GM21737 (cell line): ENCODE data around the gene IRF2BP2.

ENCODE experiments used
- ATAC-seq: cut with Tn5 transposase; IDR thresholded peaks from one replicate; pipeline ENCODE4 v1.9.1; 2021; ENCODE audit warnings: mild to moderate bottlenecking, moderate library complexity; ENCODE audit not compliant: unreplicated experiment

The IRF2BP2 gene

DNA sequence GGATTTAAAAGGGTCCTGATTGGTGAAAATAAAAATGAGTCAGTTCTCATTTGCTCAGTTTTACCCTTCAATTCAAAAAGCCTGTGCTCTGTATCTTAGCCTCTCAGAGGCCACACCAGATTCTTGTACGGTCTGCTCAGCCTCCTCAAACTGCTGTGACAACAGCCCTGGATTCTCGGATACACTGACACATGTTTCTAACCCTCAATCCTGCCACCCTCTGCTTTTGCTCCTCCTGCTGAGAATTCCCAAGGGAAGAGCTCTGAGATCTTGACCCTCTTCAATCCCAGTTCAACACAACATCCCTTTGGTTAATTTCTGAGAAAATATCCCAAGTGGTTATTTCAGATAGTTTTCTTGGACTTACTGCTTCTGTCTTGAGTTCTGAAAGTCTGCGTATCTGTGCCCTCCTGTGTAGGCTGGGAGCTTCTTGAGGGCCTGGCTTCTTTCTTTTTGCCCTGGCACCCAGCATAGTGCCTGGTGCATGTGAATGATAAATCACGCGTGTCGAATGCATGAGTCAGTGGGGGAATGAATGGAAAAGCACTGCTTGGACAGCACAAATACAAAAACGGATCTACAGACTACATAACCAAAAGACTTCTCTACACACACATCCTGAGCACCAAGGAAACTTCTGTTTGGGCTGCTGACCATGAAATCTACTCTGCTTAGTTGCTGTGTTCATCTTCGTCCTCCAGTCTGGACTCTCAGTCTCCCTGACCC is 24.5 kb downstream of the IRF2BP2 start:
- ATAC-seq: no peak

DNA sequence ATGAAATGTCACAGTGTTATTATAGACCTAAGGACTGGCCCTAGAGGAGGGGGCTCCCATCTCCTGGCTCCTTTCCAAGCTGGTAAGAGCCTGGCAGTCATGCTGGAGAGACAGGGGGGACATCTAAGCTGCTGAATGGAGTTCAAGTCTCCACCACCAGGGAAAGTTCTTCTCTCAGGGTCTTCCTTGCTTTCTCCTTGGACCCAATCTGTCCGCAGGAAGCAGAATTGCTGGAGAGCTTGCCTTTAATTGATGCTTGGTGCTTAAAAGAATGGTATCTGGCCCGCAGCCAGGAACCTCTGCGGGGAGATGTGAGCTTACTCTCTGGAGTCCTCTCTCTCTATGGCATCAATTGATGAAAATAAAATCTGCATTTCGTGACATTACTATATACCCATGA is 25.1 kb downstream of the IRF2BP2 start:
- no peak for ATAC-seq

DNA sequence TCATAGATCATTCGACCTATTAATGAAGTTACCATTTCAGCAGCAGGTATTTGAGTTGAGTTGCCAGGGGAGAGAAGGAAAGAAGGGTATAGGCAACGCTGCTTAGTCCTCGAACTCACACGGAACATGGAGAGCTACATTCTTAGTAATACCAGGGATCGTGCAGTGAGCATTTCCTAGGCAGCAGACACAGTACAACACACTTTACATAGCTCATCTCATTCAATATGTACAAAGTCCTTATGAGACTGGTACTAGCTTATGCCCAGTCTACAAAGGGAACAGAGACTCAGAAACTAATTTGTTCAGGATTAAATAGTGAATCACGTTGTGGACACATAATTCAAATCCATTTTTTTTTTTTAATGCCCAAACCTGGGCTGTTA is 25.6 kb downstream of the IRF2BP2 start:
- ATAC-seq: no peak

DNA sequence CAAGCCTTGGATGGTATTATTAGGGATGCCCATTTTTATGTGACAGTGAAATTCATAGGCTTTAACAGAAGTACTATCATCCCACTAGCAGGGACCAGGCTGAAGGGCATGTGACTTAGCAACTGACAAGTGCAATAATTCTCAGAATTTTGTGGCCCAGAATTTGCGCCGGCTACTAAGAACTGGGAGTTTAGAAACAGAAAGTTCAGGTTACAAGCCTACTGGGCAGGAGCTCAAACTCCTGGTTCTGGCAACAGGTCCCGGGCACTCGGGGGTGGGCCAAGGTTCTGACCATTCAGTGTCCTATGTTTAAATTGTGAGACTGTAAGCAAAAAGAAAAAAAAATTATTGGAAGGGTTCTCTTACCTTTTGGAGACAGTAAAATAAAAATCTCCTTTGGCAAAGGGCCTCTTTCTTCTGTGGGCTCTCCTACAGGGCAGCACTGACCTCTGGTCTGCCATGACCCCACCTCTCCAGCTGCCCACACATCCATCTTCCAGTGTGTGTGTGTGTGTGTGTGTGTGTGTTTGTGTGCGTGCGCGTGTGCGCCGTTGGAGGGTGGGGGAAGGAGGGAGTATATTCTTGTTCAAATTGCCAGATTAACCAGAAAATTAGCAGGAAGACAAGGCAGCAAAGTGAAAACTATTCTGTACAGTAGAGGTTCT is 26.1 kb downstream of the IRF2BP2 start:
- no peak for ATAC-seq

DNA sequence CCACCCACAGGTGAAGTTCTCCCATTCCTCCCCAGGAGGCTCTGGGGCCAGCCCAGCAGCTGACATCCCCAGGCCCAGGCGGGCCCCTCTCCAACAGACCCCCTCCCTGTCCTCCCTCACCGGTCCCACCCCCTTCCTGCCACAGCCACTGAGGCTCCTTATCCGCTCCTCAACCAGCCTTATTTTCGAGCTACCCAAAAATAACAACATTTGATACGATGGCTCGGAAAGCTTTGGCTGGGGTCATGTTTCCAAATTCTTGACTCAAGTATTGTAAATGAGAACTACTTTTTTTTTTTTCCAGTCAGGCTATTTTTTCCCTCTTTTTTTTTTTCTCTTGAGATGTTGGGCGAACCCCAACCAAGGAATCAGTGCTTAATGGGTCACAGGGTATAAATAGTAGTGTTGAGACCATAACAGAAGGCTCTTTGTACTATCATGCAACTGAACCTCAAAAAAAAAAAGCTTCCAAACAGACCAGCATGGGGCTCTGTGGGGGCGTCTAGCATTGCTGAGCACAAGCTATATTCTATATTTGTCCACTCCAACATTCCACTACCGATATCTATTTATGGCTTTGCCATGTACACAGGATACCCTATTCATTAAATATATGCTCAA is 27.2 kb downstream of the IRF2BP2 start:
- ATAC-seq: no peak

DNA sequence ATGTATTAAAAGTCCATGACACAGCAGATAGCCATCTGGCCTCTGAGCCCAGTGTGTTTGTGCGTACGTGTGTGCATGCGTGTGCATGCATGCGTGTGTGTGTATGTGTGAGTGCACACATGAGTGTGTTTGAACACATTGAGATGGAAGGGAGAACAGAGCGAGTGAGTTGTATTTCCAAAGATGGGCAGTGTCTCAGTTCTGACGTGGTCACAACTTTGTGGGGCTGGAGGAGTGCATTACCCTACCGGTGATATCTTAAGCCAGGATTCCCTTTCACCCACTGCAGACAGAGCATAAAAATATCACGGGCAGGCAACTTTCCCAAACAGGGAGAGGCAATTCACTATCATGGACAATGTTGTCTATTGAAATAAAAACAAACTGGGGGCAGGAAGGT is 27.8 kb downstream of the IRF2BP2 start:
- no peak for ATAC-seq

DNA sequence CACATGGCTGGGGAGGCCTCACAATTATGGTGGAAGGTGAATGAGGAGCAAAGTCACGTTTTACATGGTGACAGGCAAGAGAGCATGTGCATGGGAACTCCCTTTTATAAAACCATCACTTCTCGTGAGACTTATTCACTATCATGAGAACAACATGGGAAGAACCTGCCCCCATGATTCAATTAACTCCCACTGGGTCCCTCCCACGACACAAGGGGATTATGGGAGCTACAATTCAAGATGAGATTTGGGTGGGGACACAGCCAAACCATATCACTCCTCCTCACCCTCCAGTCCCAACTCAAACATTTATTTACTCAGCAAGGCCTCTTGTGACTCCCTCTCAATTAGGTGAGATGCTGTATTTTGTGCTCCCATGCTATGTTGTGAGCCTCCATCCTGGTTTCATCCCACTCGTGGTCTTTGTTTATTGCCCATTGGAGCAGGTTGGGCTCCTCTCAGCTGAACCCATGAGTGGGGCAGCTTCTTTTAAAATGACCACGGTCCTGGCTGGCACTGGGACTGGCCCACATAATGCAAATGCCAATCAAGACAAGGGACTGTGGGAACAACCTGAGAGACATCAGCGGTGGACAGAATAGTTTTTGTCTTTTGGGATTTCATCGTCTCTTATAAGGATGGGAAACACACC is 28.8 kb downstream of the IRF2BP2 start:
- no peak for ATAC-seq

DNA sequence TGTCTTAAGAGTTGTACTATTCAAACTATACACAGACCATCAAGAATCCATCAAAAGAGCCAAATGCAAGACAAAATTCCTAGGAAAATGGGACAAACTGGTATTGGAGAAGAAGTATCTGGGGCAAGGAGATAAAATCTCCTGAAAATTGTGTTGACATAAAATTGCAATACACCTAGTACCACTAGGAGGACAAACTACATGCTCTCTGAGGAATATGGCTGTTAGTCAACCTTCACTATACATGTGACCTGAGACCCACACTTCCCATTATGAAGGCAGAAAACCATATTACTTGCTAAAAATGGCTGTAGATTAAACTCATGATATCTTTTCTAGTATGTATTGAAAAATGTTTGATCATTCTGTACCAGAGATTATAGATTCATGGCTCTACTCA is 30.0 kb downstream of the IRF2BP2 start:
- no peak for ATAC-seq

DNA sequence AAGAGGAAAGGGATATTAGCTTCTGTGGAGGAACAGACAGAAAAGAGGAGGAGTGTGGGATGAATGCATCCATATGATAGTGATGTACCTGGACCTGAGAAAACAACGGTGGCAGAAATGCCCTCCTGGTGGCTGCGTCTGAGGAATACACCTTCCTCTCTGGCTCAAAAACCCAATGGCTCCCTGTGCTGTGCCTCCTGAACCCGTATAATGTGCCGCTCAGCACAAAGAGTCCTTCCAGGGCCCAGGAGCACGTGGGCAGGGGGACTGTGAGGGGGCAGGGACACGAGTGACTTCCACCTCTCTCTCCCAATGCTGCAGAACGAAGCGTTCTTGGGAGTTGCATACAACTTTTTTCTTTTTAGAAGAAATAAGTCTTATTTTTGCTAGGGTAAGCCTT is 31.2 kb downstream of the IRF2BP2 start:
- ATAC-seq: no peak

DNA sequence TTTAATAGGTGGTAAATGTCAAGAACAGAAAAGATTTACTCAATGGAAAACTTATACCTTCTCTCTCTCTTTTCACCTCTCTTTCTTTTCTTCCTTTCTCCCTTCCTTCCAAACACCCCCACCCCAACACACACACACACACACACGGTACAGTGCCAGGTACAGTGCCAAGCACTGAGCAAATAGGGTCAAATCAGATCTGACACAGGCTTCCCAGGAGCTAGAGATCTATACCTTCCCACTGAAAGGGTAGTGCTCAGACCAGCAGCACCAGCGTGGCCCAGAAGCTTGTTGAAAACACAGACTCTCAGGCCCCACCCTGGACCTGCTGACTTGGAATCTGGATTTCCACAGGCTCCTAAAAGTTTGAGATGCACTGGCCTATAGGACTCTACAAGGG is 31.9 kb downstream of the IRF2BP2 start:
- no peak for ATAC-seq

DNA sequence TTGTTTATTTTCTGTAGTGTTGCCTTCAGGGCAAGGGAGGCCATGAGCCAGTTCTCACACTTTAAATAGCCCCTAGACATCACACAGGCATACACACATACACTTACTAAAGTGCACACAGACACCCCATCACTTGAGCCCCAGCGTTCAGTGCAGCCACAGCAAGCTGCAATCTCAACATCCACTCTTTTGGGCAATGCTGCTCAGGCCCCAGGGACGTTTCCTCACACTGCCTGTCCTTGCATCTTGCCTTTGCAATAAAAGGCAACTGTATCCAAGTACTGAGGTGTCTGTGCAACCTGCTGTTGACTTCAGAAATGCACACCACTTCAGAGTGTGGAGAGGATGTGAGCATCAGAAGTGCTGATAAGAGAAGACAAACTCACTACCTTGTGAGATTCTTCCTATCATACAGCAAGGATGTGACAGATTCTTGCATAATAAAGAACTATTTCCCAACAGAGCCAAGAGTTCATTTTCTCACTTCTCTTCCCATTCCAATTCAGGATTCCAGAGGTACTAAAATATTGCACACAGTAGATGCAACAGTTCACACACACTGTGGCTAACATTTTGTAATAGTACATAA is 36.2 kb downstream of the IRF2BP2 start:
- ATAC-seq: no peak

DNA sequence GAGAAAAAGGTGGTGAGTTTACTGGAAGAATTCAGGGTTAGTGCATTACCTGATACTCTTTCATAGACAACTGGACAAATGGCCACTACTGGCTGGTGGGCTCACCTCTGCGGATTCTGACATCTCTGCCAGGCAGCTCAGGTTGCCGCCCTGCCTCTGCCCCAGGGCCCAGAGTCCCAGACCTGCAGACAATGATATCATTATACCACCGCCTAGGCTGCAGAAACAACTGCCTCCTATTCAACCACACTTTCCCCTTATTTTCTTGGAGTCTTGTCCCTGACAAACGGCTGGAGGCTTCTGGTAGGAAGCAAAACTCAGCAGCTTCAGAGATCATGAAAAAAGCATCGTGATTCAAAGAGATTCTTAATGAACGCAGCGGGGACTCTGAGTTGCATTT is 37.0 kb downstream of the IRF2BP2 start:
- ATAC-seq: no peak

DNA sequence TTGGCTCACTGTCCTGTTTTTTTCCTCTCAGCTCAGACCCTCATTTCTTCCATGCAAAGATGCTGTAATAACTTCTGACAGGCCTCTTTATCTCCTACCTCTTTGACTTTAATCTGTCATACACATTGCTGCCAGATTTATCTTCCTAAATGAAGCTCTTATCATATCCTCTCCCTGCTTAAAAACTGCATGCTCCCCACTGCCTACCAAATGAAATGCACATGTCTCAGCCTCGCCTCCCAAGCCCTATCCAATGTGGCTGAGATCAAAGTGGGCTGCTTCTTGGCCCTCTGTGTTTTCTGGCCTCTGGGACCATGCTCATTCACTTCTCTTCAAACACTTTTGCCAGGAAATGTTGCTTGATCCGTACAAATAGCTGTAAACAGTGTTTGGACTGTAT is 38.3 kb downstream of the IRF2BP2 start:
- no peak for ATAC-seq

DNA sequence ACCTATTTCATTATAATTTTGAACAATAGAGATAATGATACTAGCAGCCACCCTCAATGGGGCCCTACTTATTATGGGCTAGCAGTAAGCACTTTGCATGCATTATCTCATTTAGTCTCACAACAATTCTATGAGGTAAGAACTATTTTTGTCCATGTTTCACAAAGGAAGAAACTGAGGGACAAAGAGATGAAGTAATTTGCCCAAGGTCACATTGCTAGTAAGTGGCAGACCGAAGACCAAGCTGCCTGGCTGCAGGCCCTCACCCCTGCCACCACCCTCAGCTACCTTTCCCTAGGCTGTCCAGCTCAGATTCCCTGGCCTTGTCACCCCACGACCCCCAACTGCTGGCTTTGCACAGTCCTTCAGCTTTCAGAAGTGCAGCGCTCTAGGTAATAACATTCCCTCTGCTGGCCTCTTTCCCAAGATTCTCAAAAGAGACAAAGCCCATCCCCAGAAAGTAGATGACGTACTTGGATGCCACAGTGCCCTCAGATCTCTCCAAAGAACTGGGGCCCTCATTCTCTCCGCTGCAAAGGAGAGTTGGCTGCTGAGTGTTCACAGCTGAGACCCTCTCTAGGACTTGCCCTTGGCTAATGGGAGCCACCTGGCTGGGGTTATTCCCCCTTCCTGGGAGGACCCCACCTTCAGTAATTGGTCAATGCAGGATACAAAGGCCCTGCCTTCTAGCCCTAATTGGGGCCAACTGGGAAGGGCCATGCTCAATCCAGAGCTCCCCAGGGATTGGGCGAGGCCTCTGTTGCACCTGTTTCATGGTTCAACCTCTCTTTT is 39.5 kb downstream of the IRF2BP2 start:
- ATAC-seq: no peak

DNA sequence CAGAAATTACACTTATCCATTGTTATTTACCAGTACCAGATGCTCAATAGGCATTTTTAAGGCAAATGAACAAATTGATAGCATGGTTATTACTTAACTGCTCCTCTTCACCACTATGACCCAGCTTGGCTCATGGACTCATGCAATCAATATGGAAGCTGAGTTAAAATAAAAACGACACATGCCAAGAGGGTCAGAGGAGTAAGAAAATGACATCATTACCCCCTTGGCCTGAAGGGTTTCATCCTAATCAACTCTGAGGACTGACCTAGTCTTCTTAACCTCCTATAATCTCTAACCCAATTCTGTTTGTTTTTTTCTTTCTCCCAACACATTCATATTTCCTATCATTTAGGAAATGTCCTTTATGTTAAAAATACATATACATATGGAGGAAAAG is 41.6 kb downstream of the IRF2BP2 start:
- ATAC-seq: no peak

DNA sequence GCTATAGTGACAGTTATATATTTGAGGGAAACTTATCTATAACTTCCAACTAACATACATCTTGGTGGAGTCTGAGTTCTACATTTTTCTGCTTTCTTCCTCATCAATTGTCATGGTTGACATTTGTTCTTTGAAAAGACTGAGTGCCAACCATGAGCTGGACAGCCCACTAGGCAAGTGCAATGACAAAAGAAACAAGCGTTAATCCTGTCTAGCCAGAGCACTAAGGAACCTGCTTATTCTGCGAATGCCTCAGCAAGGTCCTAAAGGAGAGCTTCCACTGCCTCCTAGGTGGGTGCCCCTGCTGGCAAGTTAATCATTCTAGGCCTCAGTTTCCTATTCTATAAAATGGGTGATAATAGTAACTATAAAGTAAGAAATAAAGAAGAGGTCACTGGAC is 44.8 kb downstream of the IRF2BP2 start:
- no peak for ATAC-seq

DNA sequence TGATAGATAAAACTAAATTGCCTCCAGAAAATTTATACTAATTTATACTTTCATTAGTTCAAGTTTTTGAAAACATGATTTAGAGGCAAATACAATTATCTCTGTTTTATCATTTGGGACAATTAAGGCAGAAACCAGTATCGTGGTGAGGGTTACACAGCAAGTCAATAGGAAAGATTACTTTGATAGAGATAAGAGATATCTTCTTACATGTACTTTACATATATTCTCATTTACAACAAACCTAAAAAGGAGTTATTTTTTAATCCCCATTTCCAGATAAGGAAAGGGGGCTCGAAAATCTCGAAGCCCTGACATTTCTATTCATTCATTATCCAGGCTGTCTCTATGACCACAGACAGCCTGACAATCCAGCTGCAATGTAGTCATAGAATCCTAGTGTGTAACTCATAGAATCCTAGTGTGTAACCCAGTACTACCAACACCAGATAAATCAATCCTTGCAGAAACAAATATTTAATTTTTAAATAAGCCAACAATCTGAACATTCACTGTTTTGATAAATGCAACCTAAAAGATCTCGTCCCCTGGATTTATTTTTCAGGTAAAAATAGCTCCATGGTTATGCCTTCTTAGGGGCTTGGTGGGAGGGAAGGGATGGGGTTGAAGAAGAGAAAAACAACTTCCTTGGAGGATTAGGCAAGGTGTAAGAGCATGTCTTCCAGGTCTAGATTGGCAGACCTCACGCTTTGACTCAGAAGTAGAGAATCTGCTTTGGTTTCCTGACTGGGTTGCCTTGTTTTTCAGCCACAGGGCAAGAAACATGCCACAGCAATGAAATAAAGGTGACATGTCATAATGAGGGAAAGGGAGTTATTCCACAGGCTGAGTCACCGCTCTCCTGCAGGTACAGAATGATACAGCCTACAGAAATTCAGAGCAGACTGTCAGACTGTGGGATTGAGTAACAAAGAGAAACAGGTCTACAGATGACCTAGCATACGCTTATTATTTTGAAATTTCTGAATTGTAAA is 45.6 kb downstream of the IRF2BP2 start:
- ATAC-seq: no peak

DNA sequence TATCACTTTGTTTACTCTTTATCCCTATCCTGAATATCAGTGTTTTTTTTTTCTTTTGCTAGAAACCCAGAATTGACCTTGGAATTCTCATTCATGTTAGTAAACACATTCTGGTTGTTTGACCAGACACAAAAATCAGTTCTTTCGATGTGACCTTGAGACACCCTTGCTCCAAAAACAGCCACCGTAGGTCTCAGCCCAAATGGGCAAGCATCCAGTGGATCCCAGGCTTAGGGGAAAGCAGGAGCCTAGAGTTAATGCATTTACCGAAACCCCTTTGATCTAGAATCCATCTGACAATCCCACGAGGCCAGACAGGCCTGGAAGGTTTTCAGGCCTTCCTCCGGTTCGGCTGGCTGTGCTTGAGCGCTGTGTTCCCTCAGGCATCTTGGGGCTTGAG is 47.6 kb downstream of the IRF2BP2 start:
- ATAC-seq: no peak

DNA sequence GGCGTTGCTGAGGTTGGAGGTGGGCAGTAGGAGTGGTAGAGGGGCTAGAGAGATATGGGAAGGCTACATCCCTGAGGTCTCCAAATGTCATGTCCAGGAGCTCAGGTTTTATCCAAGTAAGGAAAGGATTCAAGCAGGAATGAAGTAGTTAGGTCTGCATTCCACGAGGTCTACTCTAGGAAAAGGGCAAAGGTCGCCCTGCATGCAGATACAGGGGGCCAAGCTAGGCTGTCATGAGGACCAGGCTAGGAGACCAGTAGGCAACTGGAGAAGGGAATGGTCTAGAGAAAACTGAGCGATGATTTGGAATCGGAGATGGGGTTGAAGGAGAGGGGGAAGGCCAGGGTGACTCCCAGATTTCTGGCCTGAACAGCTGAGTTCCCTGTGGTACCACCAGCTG is 48.7 kb downstream of the IRF2BP2 start:
- no peak for ATAC-seq
